Choroid plexus epithelial cell (primary cell): ENCODE results near the gene NKD2.
"Not testable (repeated sequence)": the region's sequence is repeated elsewhere in the genome, so short reads cannot be mapped to it uniquely, and the experiment has no call there.

Experiments
- DNase-seq: peaks from one replicate; pipeline ENCODE4 v3.0.0-alpha.2; 2010; ENCODE audit warnings: low read depth
- H3K4me3 ChIP-seq: 2 replicates; pipeline ENCODE4 v1.5.1; 2011; ENCODE audit warnings: low read depth, mild to moderate bottlenecking, control low read depth, low read length, moderate library complexity
- CTCF ChIP-seq: conservative IDR thresholded peaks from 2 replicates; pipeline ENCODE4 v1.5.1; 2011; ENCODE audit warnings: low read depth, mild to moderate bottlenecking, control low read depth, inconsistent platforms, low read length, moderate library complexity

The NKD2 gene

GRCh38 chr5:1056611-1057484 is 48.2 kb downstream of the NKD2 start:
- TF ChIP-seq CTCF = no peak
- DNase-seq = no peak
- H3K4me3 ChIP-seq = no peak overlapping the region

GRCh38 chr5:1057485-1058082 is 49.0 kb downstream of the NKD2 start:
- DNase-seq = no peak
- no peak for TF ChIP-seq CTCF
- no peak overlapping the region for H3K4me3 ChIP-seq

DNA sequence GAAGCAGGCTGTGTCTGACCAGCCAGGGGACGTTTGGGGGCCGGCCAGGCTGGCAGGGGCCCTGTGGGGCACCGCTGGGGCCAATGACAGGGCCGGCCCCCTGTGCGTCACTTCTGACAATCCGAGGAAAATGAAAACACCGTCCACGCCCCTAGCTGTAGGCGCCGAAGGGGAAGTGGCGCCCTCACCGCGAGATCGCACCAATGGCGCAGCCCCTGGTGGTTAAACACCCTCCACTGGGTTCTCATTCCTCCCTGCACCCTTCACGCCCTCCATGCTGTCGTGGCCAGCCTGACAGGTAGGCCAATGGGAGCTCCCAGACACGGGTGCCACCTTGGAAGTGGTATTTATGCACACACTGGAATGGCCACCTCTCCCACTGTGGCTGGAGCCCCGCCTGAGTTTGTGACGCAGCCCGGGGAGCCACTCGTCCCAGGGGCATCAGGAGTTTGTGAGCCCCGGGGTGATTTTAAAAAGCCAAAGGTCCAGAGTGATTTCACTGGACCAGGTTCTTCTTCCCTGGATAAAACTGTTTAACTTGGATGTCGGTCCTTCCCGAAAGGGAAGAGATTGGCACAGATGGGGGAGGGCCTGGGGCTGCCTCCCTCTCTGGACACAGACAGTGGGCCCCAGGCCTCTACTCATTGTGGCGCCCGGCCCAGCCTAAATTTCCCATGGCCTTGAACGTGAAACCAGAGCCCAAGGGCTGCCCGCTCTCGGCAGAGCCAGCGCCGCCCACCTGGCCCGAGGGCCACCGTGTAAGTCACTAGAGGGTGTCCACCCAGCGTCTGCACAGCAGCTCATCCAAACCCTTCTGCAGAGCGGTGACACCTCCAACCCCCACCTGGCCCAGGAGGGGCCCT is 49.7 kb downstream of the NKD2 start:
- DNase-seq = no peak
- no peak for TF ChIP-seq CTCF
- no peak overlapping the region for H3K4me3 ChIP-seq

DNA sequence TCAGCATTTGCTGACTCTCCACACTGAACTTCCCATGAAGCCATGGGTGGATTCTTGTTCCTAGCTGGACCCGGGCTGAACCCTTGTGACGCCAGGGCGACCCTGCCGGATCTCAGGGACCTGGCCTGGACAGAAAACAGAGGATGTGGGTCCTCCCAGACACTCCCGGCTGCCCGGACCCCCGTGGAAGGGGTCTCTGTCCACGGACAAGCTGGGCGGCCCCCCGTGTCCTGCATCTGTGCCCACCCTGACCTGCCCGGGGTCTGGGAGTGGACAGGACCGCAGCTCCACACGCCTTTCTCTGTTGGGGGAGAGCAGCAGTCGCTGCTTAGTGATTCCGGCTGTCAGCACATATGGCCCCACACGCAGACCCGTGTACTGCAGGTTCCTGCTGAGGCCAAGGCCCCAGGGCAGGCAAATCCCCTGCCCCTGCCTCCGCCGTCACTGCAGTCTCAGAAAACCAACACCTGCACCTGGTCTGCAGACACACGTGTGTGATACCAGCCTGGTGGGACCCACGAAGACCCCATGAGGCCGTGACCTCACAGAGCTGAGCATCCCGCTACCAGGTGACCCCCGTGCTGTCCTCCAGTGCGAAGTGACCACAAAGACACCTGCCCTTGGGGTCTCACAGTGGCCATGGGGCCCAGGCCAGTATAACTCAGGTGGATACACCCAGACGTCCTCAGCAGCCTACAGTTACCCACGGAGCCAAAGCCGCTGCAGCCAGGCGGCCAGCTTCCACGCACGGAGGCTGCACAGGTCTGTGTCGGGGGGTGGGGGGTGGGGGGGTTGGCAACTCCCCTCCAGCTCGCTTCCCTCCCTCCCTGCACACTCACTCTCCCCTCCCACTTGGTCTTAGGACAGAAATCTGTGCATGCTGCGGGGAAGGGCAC is 50.6 kb downstream of the NKD2 start:
- DNase-seq = no peak

DNA sequence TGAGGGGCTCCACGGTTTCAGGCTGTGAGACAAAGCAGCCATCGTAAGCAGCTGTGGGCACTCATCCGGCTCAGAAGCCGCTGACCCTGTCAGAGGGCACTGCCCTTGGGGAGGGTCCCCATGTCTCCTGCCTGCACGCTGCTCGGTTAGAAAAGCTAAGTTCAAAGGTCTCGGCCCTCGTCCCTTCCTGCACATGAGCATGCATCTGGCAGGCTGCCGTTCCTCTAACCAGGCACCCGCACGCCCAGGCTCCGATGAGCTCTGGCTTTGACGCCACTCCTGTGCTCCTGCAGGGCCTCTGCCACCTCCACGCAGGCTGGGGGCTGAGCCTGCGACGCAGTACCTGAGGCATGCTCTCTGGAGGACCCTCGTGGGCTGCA is 51.3 kb downstream of the NKD2 start:
- no peak overlapping the region for H3K4me3 ChIP-seq
- TF ChIP-seq CTCF = no peak
- no peak for DNase-seq

More for the DNA sequence above, 50.6 kb downstream of the NKD2 start:
- H3K4me3 ChIP-seq = no peak overlapping the region
- TF ChIP-seq CTCF = no peak

DNA sequence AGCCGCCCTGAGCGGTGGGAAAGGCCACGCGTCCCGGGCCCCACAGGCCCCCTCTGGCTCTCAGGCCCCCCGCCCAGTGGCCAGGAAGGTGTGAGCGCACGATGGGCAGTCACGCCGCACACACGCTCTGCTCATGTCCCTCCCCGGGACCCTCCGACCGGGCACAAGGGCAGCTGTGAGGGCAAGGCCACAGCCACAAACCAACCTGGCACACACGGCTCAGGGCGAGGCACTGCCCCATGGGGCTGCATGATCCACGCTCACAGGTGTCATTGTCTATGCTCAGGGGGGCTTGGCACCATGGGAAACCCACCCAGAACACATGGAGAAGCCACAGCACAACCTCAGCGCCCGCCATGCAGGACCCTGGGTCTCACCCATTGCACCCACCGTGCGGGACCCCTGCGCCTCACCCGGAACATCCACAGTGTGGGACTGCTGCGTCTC is 52.0 kb downstream of the NKD2 start:
- no peak for TF ChIP-seq CTCF
- no peak for DNase-seq
- no peak overlapping the region for H3K4me3 ChIP-seq

- not testable (repeated sequence) for DNase-seq
Observed at GRCh38 chr5:1061292-1061691, 52.7 kb downstream of the NKD2 start.

More at GRCh38 chr5:1061292-1061691, 52.7 kb downstream of the NKD2 start:
- H3K4me3 ChIP-seq = not testable (repeated sequence)
